Endometrium (tissue), 2 donors: ENCODE results near the gene FKBP1B.
"Not testable (repeated sequence)": the region's sequence is repeated elsewhere in the genome, so short reads cannot be mapped to it uniquely, and the experiment has no call there.

Source experiments
- FAIRE-seq: peaks from 2 replicates; lab custom pipeline; 2012; peaks lifted over from hg19 to GRCh38; lab: Jason Lieb, UNC
- donor health status: control.
- donor health status: control.

The FKBP1B gene

GRCh38 chr2:24022975-24023575, 26.5 kb upstream of the FKBP1B start:
- no peak for FAIRE-seq

- FAIRE-seq: no peak
Observed at GRCh38 chr2:24024018-24024417, 25.5 kb upstream of the FKBP1B start.

GRCh38 chr2:24024996-24025663, 24.4 kb upstream of the FKBP1B start:
- no peak for FAIRE-seq

GRCh38 chr2:24026233-24026632, 23.3 kb upstream of the FKBP1B start:
- no peak for FAIRE-seq

- FAIRE-seq: no peak
Observed at GRCh38 chr2:24038786-24039499, 10.6 kb upstream of the FKBP1B start.

GRCh38 chr2:24040511-24040910, 9.0 kb upstream of the FKBP1B start:
- no peak for FAIRE-seq

- FAIRE-seq: not testable (repeated sequence)
Observed at GRCh38 chr2:24043133-24043532, 6.4 kb upstream of the FKBP1B start.

GRCh38 chr2:24045511-24046508, 3.7 kb upstream of the FKBP1B start:
- no peak for FAIRE-seq

- FAIRE-seq: no peak
Observed at GRCh38 chr2:24046599-24046929, 3.0 kb upstream of the FKBP1B start.

GRCh38 chr2:24046930-24047702, 2.4 kb upstream of the FKBP1B start, which contains the start of gene WDCP:
Gene WDCP (minus strand): TSS chr2:24047391. CDS start chr2:24039494, 7,897 bp downstream.
- peak; percentile 93 for FAIRE-seq

- FAIRE-seq: no peak
Observed at GRCh38 chr2:24047703-24048033, 1.9 kb upstream of the FKBP1B start.

- no peak for FAIRE-seq
Observed at GRCh38 chr2:24048769-24049484, 614 bp upstream of the FKBP1B start.

- no peak for FAIRE-seq
Observed at GRCh38 chr2:24050041-24050979, 769 bp downstream of the FKBP1B start.

GRCh38 chr2:24051833-24052232, 2.3 kb downstream of the FKBP1B start:
- FAIRE-seq: no peak

GRCh38 chr2:24052951-24053350, 3.4 kb downstream of the FKBP1B start:
- FAIRE-seq: no peak

GRCh38 chr2:24054366-24055010, 4.9 kb downstream of the FKBP1B start:
- no peak for FAIRE-seq

GRCh38 chr2:24055750-24056149, 6.2 kb downstream of the FKBP1B start:
- FAIRE-seq: no peak

GRCh38 chr2:24058564-24059271, 9.2 kb downstream of the FKBP1B start:
- FAIRE-seq: no peak

- no peak for FAIRE-seq
Observed at GRCh38 chr2:24065341-24065740, 15.8 kb downstream of the FKBP1B start.
